Measurements from ENCODE around the gene TBC1D12. TPM values are rescaled to one million over a fixed set of nuclear protein-coding genes. Genes with fewer than 3 reads are reported as not detected.

Gene TBC1D12
- total RNA-seq, 1 experiment from 2014 or later = 3.9 TPM

DNA sequence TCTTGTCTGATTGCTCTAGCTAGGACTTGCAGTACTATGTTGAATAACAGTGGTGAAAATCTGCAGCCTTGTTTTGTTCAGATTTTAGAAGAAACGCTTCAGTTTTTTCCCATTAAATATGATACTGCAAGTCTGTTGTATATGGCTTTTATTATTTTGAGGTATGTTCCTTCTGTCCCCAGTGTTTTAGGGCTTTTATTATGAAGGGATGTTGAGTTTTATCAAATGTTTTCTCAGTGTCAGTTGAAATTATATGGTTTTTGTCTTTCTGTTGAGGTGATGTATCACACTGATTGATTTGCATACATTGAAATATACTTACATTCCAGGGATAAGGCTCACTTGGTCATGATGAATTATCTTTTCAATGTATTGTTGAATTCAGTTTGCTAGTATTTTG is 82.8 kb downstream of the TBC1D12 start:
- H3K36me3 ChIP-seq (ENCODE audit: low read depth) = no peaks in the 10 kb centered on the region
- no peak for DNase-seq
- H2AFZ ChIP-seq = no peak overlapping the region
- ChIA-PET POLR2A (ENCODE audit: unreplicated experiment) (no interaction called here), CTCF (no interaction called here)
- no peaks in the 10 kb centered on the region for H3F3A ChIP-seq (ENCODE audit: insufficient read depth, low read depth)
- H3K27me3 ChIP-seq (ENCODE audit: insufficient read depth, low read depth) = no peaks in the 10 kb centered on the region
- H3K79me2 ChIP-seq (ENCODE audit: low read depth) = no peaks in the 10 kb centered on the region
- no peak overlapping the region for H3K4me3 ChIP-seq
- H3K9me2 ChIP-seq (ENCODE audit: insufficient read depth) = no peaks in the 10 kb centered on the region
- no peak overlapping the region for H3K27ac ChIP-seq
- intact Hi-C loops (cut with micrococcal nuclease; ENCODE audit: unreplicated experiment) = no loop called here
- no TSS peak for BruUV-seq (replicated peaks)
- H3K4me1 ChIP-seq (replicated peaks; ENCODE audit: insufficient read depth) = no peaks in the 10 kb centered on the region
- H3K4me2 ChIP-seq = no peak overlapping the region
- TF ChIP-seq, protein P1, sequence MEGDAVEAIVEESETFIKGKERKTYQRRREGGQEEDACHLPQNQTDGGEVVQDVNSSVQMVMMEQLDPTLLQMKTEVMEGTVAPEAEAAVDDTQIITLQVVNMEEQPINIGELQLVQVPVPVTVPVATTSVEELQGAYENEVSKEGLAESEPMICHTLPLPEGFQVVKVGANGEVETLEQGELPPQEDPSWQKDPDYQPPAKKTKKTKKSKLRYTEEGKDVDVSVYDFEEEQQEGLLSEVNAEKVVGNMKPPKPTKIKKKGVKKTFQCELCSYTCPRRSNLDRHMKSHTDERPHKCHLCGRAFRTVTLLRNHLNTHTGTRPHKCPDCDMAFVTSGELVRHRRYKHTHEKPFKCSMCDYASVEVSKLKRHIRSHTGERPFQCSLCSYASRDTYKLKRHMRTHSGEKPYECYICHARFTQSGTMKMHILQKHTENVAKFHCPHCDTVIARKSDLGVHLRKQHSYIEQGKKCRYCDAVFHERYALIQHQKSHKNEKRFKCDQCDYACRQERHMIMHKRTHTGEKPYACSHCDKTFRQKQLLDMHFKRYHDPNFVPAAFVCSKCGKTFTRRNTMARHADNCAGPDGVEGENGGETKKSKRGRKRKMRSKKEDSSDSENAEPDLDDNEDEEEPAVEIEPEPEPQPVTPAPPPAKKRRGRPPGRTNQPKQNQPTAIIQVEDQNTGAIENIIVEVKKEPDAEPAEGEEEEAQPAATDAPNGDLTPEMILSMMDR (conservative IDR thresholded peaks at IDR 0.05) = no peak
- no peak for TF ChIP-seq EZH2 (IDR thresholded peaks at IDR 0.05; ENCODE audit: low read depth)
- H3K9me3 ChIP-seq (ENCODE audit: insufficient read depth, low read depth) = no peaks in the 10 kb centered on the region
- no peaks in the 10 kb centered on the region for H4K20me1 ChIP-seq (ENCODE audit: insufficient read depth)

DNA sequence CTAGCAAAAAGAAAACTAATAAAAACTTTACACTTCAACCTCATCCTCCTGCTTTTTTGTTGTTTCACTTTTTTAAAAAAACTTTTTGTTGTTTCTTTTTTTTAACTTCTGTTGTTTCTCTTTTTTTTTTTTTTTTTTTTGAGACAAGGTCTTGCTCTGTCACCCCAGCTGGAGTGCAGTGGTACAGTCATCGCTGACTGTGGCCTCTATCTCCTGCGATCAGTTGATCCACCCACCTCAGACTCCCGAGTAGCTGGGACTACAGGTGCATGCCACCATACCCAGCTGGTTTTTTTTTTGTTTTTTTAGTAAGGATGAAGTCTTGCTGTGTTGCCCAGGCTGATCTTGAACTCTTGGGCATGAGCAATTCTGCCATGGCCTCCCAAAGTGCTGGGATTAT is 85.2 kb downstream of the TBC1D12 start:
- Histone ChIP-seq H3F3A (ENCODE audit: insufficient read depth, low read depth) (no peaks in the 10 kb centered on the region), H3K27me3 (ENCODE audit: insufficient read depth, low read depth) (no peaks in the 10 kb centered on the region), H3K36me3 (ENCODE audit: low read depth) (no peaks in the 10 kb centered on the region), H3K4me3 (no peak overlapping the region), H3K9me3 (ENCODE audit: insufficient read depth, low read depth) (no peaks in the 10 kb centered on the region), H3K9me2 (ENCODE audit: insufficient read depth) (no peaks in the 10 kb centered on the region), H2AFZ (no peak overlapping the region), H3K27ac (no peak overlapping the region), H3K79me2 (ENCODE audit: low read depth) (no peaks in the 10 kb centered on the region), H4K20me1 (ENCODE audit: insufficient read depth) (no peaks in the 10 kb centered on the region), H3K4me2 (no peak overlapping the region), H3K4me1 (replicated peaks; ENCODE audit: insufficient read depth) (no peaks in the 10 kb centered on the region)
- CTCF ChIA-PET = interaction anchor here (0.7 kb wide), 1 partner anchor 660 kb away, joined by 20 read pairs; no protein-coding TSS in a partner anchor
- POLR2A ChIA-PET (ENCODE audit: unreplicated experiment) = no interaction called here
- BruUV-seq (replicated peaks) = no TSS peak
- TF ChIP-seq EZH2 (IDR thresholded peaks at IDR 0.05; ENCODE audit: low read depth) = no peak
- TF ChIP-seq, protein P1 (conservative IDR thresholded peaks at IDR 0.05) = no peak
- no peak for DNase-seq
- intact Hi-C loops (cut with micrococcal nuclease; ENCODE audit: unreplicated experiment) = no loop called here

DNA sequence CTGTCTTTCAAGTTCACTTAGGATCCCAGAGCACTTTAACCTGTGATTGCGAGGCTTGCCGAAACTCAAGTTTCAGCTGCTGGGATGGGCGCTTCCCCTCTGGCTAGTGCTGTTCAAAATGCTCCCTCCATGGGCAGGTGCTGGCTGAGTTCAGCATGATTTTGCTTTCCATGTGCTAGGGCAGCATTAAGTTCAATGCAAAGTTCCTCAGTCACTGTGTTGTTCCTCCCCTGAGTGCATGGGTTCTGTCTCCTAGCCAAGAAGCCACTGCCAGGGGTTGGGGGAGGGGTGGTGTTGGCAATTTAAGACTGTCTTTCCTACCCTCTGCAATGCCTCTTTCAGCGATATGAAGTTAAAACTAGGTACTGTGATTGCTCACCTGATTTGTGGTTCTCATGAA is 86.8 kb downstream of the TBC1D12 start:
- Histone ChIP-seq H2AFZ (no peak overlapping the region), H3K27ac (no peak overlapping the region), H3K9me2 (ENCODE audit: insufficient read depth) (no peaks in the 10 kb centered on the region), H3K4me2 (no peak overlapping the region), H4K20me1 (ENCODE audit: insufficient read depth) (no peaks in the 10 kb centered on the region), H3K4me1 (replicated peaks; ENCODE audit: insufficient read depth) (no peaks in the 10 kb centered on the region), H3K4me3 (no peak overlapping the region), H3K27me3 (ENCODE audit: insufficient read depth, low read depth) (no peaks in the 10 kb centered on the region), H3K36me3 (ENCODE audit: low read depth) (no peaks in the 10 kb centered on the region), H3K9me3 (ENCODE audit: insufficient read depth, low read depth) (no peaks in the 10 kb centered on the region), H3K79me2 (ENCODE audit: low read depth) (no peaks in the 10 kb centered on the region), H3F3A (ENCODE audit: insufficient read depth, low read depth) (no peaks in the 10 kb centered on the region)
- CTCF ChIA-PET = no interaction called here
- BruUV-seq (replicated peaks) = no TSS peak
- POLR2A ChIA-PET (ENCODE audit: unreplicated experiment) = no interaction called here
- no peak for TF ChIP-seq EZH2 (IDR thresholded peaks at IDR 0.05; ENCODE audit: low read depth)
- TF ChIP-seq, protein P1 (conservative IDR thresholded peaks at IDR 0.05) = no peak
- DNase-seq = no peak
- intact Hi-C loops (cut with micrococcal nuclease; ENCODE audit: unreplicated experiment) = no loop called here

All from PC-9 (cell line).